ENCODE measurements around the gene COBL.

COBL gene

GRCh38 chr7:51303142-51303525, 13.5 kb downstream of the COBL start:
- DNase-seq (ENCODE audit: low spot score), result no peak

- no peak for DNase-seq (ENCODE audit: low spot score)
Observed at GRCh38 chr7:51301806-51302205, 14.8 kb downstream of the COBL start.

- no peak for DNase-seq (ENCODE audit: low spot score)
Observed at GRCh38 chr7:51300762-51301674, 15.6 kb downstream of the COBL start.

- DNase-seq (ENCODE audit: low spot score), result no peak
Observed at GRCh38 chr7:51299391-51300133, 17.0 kb downstream of the COBL start.

- DNase-seq (ENCODE audit: low spot score), result no peak
Observed at GRCh38 chr7:51298912-51299311, 17.7 kb downstream of the COBL start.

GRCh38 chr7:51297986-51298385, 18.6 kb downstream of the COBL start:
- DNase-seq (ENCODE audit: low spot score), result no peak

GRCh38 chr7:51295440-51296245, 21.0 kb downstream of the COBL start:
- DNase-seq (ENCODE audit: low spot score), result no peak

- no peak for DNase-seq (ENCODE audit: low spot score)
Observed at GRCh38 chr7:51292596-51292995, 24.0 kb downstream of the COBL start.

GRCh38 chr7:51290702-51291540, 25.7 kb downstream of the COBL start:
- no peak for DNase-seq (ENCODE audit: low spot score)

GRCh38 chr7:51290304-51290637, 26.3 kb downstream of the COBL start:
- DNase-seq (ENCODE audit: low spot score), result no peak

- DNase-seq (ENCODE audit: low spot score), result no peak
Observed at GRCh38 chr7:51289623-51290303, 26.8 kb downstream of the COBL start.

GRCh38 chr7:51288896-51289622, 27.6 kb downstream of the COBL start:
- no peak for DNase-seq (ENCODE audit: low spot score)

GRCh38 chr7:51286401-51286800, 30.2 kb downstream of the COBL start:
- no peak for DNase-seq (ENCODE audit: low spot score)

- no peak for DNase-seq (ENCODE audit: low spot score)
Observed at GRCh38 chr7:51280156-51280555, 36.5 kb downstream of the COBL start.

GRCh38 chr7:51279391-51280023, 37.1 kb downstream of the COBL start:
- DNase-seq (ENCODE audit: low spot score), result no peak

GRCh38 chr7:51278797-51279196, 37.8 kb downstream of the COBL start:
- DNase-seq (ENCODE audit: low spot score), result no peak

- no peak for DNase-seq (ENCODE audit: low spot score)
Observed at GRCh38 chr7:51276967-51277366, 39.6 kb downstream of the COBL start.

- DNase-seq (ENCODE audit: low spot score), result no peak
Observed at GRCh38 chr7:51276091-51276605, 40.5 kb downstream of the COBL start.

- no peak for DNase-seq (ENCODE audit: low spot score)
Observed at GRCh38 chr7:51275532-51275931, 41.1 kb downstream of the COBL start.

GRCh38 chr7:51274955-51275354, 41.7 kb downstream of the COBL start:
- no peak for DNase-seq (ENCODE audit: low spot score)

Measured in CD4-positive, alpha-beta T cell treated with Interleukin-2 at 100 ng/mL for 4 hours (primary cell).